GM13976 (cell line): ENCODE data around the gene SHANK2.

Experiments used
- DNase-seq: peaks from one replicate; pipeline ENCODE4 v3.0.0; 2012; ENCODE audit warnings: low spot score
- in situ Hi-C: fragments of 300-500 bp; cut with MboI; formaldehyde crosslinking; loops from one replicate; pipeline ENCODE4 v1.12.0; 2022; ENCODE audit warnings: low sequenced_read_pairs, mixed read lengths, inconsistent platforms; ENCODE audit not compliant: unreplicated experiment
- TF ChIP-seq, protein P1 (sequence below): IDR thresholded peaks from 2 replicates; pipeline ENCODE4 v1.5.1; 2012; ENCODE audit warnings: borderline replicate concordance, mild to moderate bottlenecking; ENCODE audit not compliant: insufficient read depth; ENCODE audit errors: extremely low read depth, missing control alignments, control extremely low read depth

SHANK2 gene

DNA sequence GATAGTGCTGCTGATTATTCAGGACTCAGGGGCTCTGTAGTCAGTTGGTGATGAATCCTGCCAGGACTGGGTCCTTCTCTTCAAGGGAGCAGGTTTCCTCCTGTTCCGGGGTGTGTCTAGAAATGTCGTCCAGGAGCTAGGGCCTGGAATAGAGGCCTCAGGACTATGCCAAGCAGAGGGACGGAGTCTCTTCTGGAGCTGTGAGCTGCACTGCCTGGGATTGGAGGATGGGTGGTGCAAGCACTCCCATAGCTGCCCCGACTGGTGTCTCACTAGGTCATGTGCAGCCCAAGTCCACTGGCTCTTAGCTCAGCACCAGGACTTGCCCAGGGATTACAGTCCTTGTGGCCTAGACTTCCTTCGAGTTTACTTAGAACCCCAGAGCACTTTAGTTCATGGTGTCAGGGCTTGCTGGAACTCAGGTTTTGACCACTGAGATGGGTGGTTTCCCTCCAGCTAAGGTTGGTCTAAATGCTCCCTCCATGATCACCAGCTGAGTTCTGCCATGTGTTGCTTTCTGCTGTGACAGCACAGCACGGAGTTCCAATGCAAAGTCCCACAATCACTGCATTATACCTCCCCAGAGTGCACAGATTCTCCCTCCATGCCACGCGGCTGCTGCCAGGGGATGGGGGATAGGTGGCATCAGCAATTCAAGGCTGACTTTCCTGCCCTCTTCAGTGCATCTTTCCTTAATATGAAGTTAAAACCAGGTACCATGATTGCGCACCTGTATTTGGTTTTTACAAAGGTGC, 42.6 kb upstream of the SHANK2 start:
- in situ Hi-C loops, result no loop called here
- no peak for DNase-seq

DNA sequence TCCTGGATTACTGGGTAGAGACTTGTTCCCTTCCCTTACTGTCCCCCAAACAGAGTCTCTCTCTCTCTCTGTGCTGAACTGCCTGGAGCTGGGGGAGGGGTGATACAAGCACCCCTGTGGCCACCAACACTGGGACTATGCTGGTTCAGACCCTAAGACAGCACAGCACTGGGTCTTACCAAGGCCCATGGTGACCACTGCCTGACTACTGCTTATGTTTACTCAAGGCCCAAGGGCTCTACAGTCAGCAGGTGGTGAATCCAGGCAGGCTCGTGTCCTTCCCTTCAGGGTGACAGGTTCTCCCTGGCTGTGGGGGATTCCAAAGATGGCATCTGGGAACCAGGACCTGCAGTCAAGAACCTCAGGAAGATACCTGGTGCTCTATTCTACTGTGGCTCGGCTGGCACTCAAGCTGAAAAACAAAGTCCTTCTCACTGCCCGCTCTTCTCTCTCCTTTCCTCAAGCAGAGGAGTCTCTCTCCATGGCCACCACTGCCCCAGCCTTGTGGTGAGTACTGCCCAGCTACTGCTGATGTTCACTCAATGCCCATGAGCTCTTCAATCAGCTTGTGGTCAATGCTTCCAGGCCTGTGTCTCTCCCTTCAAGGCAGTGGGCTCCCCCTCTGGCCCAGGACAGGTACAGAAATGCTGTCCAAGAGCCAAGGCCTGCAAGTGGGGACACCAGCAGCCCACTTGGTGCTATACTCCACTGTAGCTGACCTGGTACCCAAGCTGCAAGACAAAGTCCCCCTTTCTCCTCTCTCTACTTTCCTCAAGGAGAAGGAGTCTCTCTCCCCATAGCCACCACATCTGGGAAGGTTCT, 41.8 kb upstream of the SHANK2 start:
- in situ Hi-C loops, result no loop called here
- TF ChIP-seq, protein P1, sequence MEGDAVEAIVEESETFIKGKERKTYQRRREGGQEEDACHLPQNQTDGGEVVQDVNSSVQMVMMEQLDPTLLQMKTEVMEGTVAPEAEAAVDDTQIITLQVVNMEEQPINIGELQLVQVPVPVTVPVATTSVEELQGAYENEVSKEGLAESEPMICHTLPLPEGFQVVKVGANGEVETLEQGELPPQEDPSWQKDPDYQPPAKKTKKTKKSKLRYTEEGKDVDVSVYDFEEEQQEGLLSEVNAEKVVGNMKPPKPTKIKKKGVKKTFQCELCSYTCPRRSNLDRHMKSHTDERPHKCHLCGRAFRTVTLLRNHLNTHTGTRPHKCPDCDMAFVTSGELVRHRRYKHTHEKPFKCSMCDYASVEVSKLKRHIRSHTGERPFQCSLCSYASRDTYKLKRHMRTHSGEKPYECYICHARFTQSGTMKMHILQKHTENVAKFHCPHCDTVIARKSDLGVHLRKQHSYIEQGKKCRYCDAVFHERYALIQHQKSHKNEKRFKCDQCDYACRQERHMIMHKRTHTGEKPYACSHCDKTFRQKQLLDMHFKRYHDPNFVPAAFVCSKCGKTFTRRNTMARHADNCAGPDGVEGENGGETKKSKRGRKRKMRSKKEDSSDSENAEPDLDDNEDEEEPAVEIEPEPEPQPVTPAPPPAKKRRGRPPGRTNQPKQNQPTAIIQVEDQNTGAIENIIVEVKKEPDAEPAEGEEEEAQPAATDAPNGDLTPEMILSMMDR, result no peak
- no peak for DNase-seq

More for the DNA sequence above, 42.6 kb upstream of the SHANK2 start:
- TF ChIP-seq, protein P1, result no peak

DNA sequence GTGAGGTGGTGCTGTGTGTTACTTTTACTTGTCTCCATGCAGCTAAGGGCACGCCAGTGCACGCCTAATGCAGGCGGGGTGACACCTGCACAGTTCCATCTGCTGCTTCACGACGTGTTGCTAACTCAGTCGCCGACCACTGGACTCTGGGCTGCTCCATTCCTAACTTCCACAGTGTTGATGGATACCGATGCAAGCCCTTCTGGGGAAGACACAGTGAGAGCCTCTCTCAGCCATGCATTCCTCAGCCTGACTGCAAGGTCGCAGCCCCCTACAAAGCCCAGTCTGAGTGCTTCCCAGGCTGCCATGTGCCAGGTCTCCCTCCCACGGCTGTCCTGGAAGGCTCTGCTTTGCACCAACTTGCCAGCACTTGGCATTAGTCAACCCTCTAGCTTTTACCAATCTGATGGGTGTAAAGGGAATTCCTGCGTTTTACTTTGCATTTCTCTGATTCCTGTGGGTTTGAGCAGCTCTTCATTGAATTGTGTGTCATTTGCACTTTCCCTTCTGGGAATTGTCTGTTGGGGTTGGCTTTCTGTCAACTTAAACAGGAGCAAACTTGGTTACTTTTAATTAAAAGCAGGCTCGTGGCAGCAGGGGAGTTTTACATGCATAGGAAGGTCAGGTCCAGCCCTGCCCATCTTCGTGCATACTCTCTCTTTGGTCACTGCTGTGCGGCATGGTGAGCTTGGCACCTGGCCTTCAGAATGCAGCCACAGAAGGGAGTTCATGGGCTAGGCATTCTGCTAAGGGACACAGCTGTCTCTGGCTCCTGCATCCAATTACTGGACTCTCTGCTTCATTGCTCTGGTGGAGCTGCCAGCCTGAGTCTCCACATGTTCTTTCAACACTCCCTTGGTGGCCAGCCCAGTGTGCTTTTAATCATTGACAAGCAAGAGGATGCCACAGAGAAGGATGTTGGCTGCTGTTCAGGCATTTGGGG, 34.6 kb upstream of the SHANK2 start:
- TF ChIP-seq, protein P1, result no peak
- in situ Hi-C loops, result no loop called here
- DNase-seq, result no peak

DNA sequence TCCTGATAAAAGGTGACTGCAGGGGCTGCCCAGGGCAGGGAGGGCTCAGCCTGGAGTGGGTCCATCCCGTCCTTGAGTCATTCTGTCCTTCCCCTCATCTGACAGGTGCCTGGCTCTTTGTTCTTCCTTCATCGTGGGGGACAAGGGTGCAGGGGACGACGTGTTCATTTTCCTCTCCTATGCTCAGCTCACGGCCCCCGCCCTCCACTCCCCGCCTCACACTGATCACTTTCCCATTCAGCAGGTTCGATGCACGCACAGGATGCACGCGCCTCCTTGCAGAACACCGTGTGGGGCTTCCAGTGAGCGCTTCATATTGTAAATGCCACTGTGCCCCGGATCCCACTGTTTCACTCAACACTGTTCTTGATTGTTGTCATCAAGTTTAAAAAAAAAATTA, 32.7 kb upstream of the SHANK2 start:
- DNase-seq, result no peak
- TF ChIP-seq, protein P1, result no peak
- in situ Hi-C loops, result no loop called here

DNA sequence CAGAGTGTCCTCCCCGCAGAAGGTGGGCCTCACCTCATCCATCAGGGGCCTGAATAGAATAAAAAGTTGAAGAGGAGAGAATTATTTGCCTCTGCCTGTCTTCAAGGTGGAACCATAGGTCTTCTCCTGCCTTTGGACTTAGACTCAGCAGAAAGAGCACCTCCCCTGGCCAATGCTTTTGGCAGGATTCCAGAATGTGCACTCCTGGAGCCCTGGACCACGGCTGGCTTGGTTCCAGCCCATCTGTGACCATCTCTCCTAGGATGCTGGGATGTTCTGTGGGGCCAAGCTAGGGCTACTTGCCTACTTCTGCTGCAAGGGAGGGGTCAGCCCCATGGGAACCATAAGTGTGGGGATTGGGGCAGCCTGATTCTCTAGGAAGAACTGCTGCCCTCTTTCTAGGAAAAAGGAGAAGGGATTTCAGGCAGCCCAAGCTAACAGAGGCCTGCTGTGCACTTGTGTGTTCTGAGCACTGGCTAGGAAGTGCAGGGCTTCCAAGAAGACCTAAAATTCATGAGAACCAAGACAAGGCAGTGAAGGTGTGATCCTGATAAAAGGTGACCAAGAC, 32.2 kb upstream of the SHANK2 start:
- in situ Hi-C loops, result no loop called here
- DNase-seq, result no peak
- TF ChIP-seq, protein P1, result no peak
